NCI-H1436 (cell line): ENCODE data around the gene ZIC4.

Experiments used
- DNase-seq: peaks from one replicate; lab custom pipeline; 2025; lab: John Stamatoyannopoulos, UW

ZIC4 gene

GRCh38 chr3:147370349-147370748 lies 36.0 kb downstream of the ZIC4 start:
- DNase-seq = no peak

GRCh38 chr3:147369661-147370123 lies 36.7 kb downstream of the ZIC4 start:
- no peak for DNase-seq

- no peak for DNase-seq
Measured at GRCh38 chr3:147369231-147369630, 37.1 kb downstream of the ZIC4 start.

- no peak for DNase-seq
Measured at GRCh38 chr3:147368561-147369221, 37.7 kb downstream of the ZIC4 start.

GRCh38 chr3:147368151-147368550 lies 38.2 kb downstream of the ZIC4 start:
- DNase-seq = no peak

- no peak for DNase-seq
Measured at GRCh38 chr3:147367676-147368075, 38.7 kb downstream of the ZIC4 start.

GRCh38 chr3:147365196-147366115 lies 40.9 kb downstream of the ZIC4 start:
- no peak for DNase-seq

GRCh38 chr3:147364771-147365170 lies 41.6 kb downstream of the ZIC4 start:
- no peak for DNase-seq

GRCh38 chr3:147361454-147362420 lies 44.6 kb downstream of the ZIC4 start:
- peak; percentile 5 for DNase-seq

- no peak for DNase-seq
Measured at GRCh38 chr3:147360646-147361453, 45.5 kb downstream of the ZIC4 start.

GRCh38 chr3:147360051-147360439 lies 46.3 kb downstream of the ZIC4 start:
- no peak for DNase-seq

- no peak for DNase-seq
Measured at GRCh38 chr3:147359177-147360050, 46.9 kb downstream of the ZIC4 start.

GRCh38 chr3:147358144-147358992 lies 48.0 kb downstream of the ZIC4 start:
- DNase-seq = no peak

- DNase-seq = no peak
Measured at GRCh38 chr3:147356909-147357900, 49.1 kb downstream of the ZIC4 start.

- no peak for DNase-seq
Measured at GRCh38 chr3:147356145-147356908, 50.0 kb downstream of the ZIC4 start.

- no peak for DNase-seq
Measured at GRCh38 chr3:147355753-147356090, 50.6 kb downstream of the ZIC4 start.

GRCh38 chr3:147355084-147355752 lies 51.1 kb downstream of the ZIC4 start:
- DNase-seq = no peak
